Activated B cell treated with CpG ODN at 0.5 μM for 24 hours (primary cell): ENCODE measurements around the gene LEPROT. TPM values are rescaled to one million over a fixed set of nuclear protein-coding genes. Genes with fewer than 3 reads are reported as not detected.

Experiments
- ATAC-seq: fragments of 200-7000 bp; cut with Tn5 transposase; one replicate; pipeline ENCODE4 v1.10.0; 2021; ENCODE audit warnings: low read depth, mild to moderate bottlenecking, moderate library complexity
- CTCF ChIA-PET: fragments of 350-600 bp; sonication (Branson Sonifier 250); formaldehyde crosslinking; loops from one replicate; lab custom pipeline; 2021; ENCODE audit warnings: antibody characterized with exemption; lab: Charles Lee
- POLR2A ChIA-PET: fragments of 350-600 bp; sonication (Branson Sonifier 250); formaldehyde crosslinking; loops from one replicate; lab custom pipeline; 2021; ENCODE audit warnings: antibody characterized with exemption; lab: Charles Lee
- DNase-seq: peaks from one replicate; pipeline ENCODE4 v3.0.0; 2022
- H3K27ac Mint-ChIP-seq: one replicate; pipeline ENCODE4 v1.8.0; 2020; ENCODE audit warnings: mixed read lengths
- H3K27me3 Mint-ChIP-seq: one replicate; pipeline ENCODE4 v1.8.0; 2021; ENCODE audit warnings: mixed read lengths
- H3K36me3 Mint-ChIP-seq: one replicate; pipeline ENCODE4 v1.8.0; 2021; ENCODE audit warnings: low read depth, mixed read lengths
- H3K4me1 Mint-ChIP-seq: one replicate; pipeline ENCODE4 v1.8.0; 2021; ENCODE audit warnings: mixed read lengths
- H3K4me3 Mint-ChIP-seq: one replicate; pipeline ENCODE4 v1.8.0; 2020; ENCODE audit warnings: mild to moderate bottlenecking, mixed read lengths
- H3K9me3 Mint-ChIP-seq: one replicate; pipeline ENCODE4 v1.8.0; 2020; ENCODE audit warnings: mixed read lengths
- CTCF ChIP-seq: fragments of 200-600 bp; IDR thresholded peaks from one replicate; pipeline ENCODE4 v1.8.0; 2022; ENCODE audit warnings: antibody characterized with exemption, mild to moderate bottlenecking
- intact Hi-C: fragments of 100-400 bp; cut with micrococcal nuclease; formaldehyde crosslinking; loops from one replicate; pipeline ENCODE4 v1.15.1; 2024
- total RNA-seq: library from RNA; stranded (reverse); gene quantifications from 2 replicates; pipeline ENCODE4 v1.2.3, GENCODE V29; 2022

The LEPROT gene
- total RNA-seq, 1 donor from 2014 or later, result 15.4 TPM

- intact Hi-C loops, result no loop called here
- ATAC-seq, result no peak
Observed at GRCh38 chr1:65409816-65410326, 10.6 kb upstream of the LEPROT start.

GRCh38 chr1:65412256-65412983, 8.0 kb upstream of the LEPROT start:
- no peak for ATAC-seq
- no peak for DNase-seq

More at GRCh38 chr1:65409816-65410326, 10.6 kb upstream of the LEPROT start:
- Mint-ChIP-seq H3K9me3 (peaks cover 4% of the 10 kb centered on the region), H3K36me3 (no peaks in the 10 kb centered on the region), H3K27me3 (peaks cover 25% of the 10 kb centered on the region), H3K4me1 (no peaks in the 10 kb centered on the region), H3K4me3 (no peak overlapping the region), H3K27ac (no peak overlapping the region)
- ChIA-PET POLR2A (interaction anchor here (1.0 kb wide), 1 partner anchor 10 kb away, joined by 4 read pairs; no protein-coding TSS in a partner anchor), CTCF (no interaction called here)
- DNase-seq, result no peak
- TF ChIP-seq CTCF, result no peak

GRCh38 chr1:65412984-65413375, 7.5 kb upstream of the LEPROT start:
- no peak for TF ChIP-seq CTCF
- Mint-ChIP-seq H3K9me3 (peaks cover 4% of the 10 kb centered on the region), H3K4me1 (no peaks in the 10 kb centered on the region), H3K27me3 (peaks cover 21% of the 10 kb centered on the region), H3K27ac (no peak overlapping the region), H3K36me3 (no peaks in the 10 kb centered on the region), H3K4me3 (no peak overlapping the region)
- DNase-seq (no peak), ATAC-seq (no peak)
- ChIA-PET CTCF (no interaction called here), POLR2A (no interaction called here)
- intact Hi-C loops, result no loop called here

More at GRCh38 chr1:65412256-65412983, 8.0 kb upstream of the LEPROT start:
- Mint-ChIP-seq H3K4me3 (no peak overlapping the region), H3K36me3 (no peaks in the 10 kb centered on the region), H3K27ac (no peak overlapping the region), H3K9me3 (peaks cover 4% of the 10 kb centered on the region), H3K27me3 (peaks cover 22% of the 10 kb centered on the region), H3K4me1 (no peaks in the 10 kb centered on the region)
- POLR2A ChIA-PET, result no interaction called here
- CTCF ChIA-PET, result no interaction called here
- intact Hi-C loops, result no loop called here
- TF ChIP-seq CTCF, result no peak

- DNase-seq (no peak), ATAC-seq (no peak)
- H3K36me3 Mint-ChIP-seq, result no peaks in the 10 kb centered on the region
- H3K4me1 Mint-ChIP-seq, result peaks cover 8% of the 10 kb centered on the region
- POLR2A ChIA-PET, result no interaction called here
- H3K27ac Mint-ChIP-seq, result no peak overlapping the region
- H3K4me3 Mint-ChIP-seq, result no peak overlapping the region
- TF ChIP-seq CTCF, result no peak
- H3K27me3 Mint-ChIP-seq, result peaks cover 18% of the 10 kb centered on the region
- intact Hi-C loops, result no loop called here
- CTCF ChIA-PET, result no interaction called here
- H3K9me3 Mint-ChIP-seq, result peaks cover 4% of the 10 kb centered on the region
Observed at GRCh38 chr1:65414538-65414937, 5.9 kb upstream of the LEPROT start.

- peaks cover 11% of the 10 kb centered on the region for H3K4me1 Mint-ChIP-seq
- ATAC-seq (no peak), DNase-seq (no peak)
- intact Hi-C loops, result no loop called here
- H3K27ac Mint-ChIP-seq, result no peak overlapping the region
- no peak overlapping the region for H3K4me3 Mint-ChIP-seq
- H3K9me3 Mint-ChIP-seq, result no peaks in the 10 kb centered on the region
- peaks cover 12% of the 10 kb centered on the region for H3K27me3 Mint-ChIP-seq
- CTCF ChIA-PET, result no interaction called here
- POLR2A ChIA-PET, result no interaction called here
- H3K36me3 Mint-ChIP-seq, result peaks cover 3% of the 10 kb centered on the region
- TF ChIP-seq CTCF, result no peak
Observed at GRCh38 chr1:65416767-65417166, 3.7 kb upstream of the LEPROT start.
